Adrenal gland (tissue), 5 donors: Measurements from ENCODE around the gene KLF9.

Source experiments
- POLR2A ChIP-seq, 2 donors: fragments of 450-650 bp; IDR thresholded peaks; one replicate each; pipeline ENCODE4 v1.6.1; 2017; ENCODE audit warnings: antibody characterized with exemption in 2 of 2, mild to moderate bottlenecking in 2 of 2, moderate library complexity in 1 of 2
- TF ChIP-seq, protein P1 (sequence below), 6 experiments: fragments of 450-650 bp in 4 of 6; fragments of 200-600 bp in 2 of 6; sonication (generic) in 1 of 6; IDR thresholded peaks; 1 replicate in 5 of 6; 2 replicates in 1 of 6; pipeline versions ENCODE4 v1.5.1 to v1.8.0; 2016 to 2021; ENCODE audit warnings: antibody characterized with exemption in 6 of 6, mild to moderate bottlenecking in 2 of 6, moderate library complexity in 1 of 6
- donor health status: DM: no; HTN: no; CAD: no.

DNA sequence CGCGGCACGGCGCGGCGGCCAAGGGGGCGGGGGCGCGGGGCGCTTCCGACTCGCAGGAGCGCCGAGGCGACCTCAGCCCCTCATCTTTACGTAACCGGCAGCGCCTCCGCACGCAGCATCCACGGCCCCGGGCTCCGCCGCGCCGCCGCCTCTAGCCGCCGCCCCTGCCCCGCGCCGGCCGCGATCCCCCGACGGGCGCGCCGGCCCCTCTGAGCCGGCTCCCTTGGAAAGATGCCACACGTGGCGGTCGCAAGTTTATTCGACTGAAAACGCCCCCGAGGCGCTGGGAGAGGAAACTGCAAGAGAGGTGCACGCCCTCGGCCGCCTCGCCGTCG is 1.0 kb downstream of the KLF9 start:
- TF ChIP-seq, protein P1, sequence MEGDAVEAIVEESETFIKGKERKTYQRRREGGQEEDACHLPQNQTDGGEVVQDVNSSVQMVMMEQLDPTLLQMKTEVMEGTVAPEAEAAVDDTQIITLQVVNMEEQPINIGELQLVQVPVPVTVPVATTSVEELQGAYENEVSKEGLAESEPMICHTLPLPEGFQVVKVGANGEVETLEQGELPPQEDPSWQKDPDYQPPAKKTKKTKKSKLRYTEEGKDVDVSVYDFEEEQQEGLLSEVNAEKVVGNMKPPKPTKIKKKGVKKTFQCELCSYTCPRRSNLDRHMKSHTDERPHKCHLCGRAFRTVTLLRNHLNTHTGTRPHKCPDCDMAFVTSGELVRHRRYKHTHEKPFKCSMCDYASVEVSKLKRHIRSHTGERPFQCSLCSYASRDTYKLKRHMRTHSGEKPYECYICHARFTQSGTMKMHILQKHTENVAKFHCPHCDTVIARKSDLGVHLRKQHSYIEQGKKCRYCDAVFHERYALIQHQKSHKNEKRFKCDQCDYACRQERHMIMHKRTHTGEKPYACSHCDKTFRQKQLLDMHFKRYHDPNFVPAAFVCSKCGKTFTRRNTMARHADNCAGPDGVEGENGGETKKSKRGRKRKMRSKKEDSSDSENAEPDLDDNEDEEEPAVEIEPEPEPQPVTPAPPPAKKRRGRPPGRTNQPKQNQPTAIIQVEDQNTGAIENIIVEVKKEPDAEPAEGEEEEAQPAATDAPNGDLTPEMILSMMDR (IDR thresholded peaks at IDR 0.05) = no peak
- TF ChIP-seq POLR2A (IDR thresholded peaks at IDR 0.05) = no peak
